MM.1S (cell line): ENCODE data around the gene WDR75.

Experiments
- DNase-seq: peaks from one replicate; pipeline ENCODE4 v3.0.0-alpha.2; 2015
- H2AFZ ChIP-seq: fragments of 300-600 bp; sonication (generic); 2 replicates; pipeline ENCODE4 v1.6.0; 2016; ENCODE audit warnings: antibody characterized with exemption, low read length
- H3F3A ChIP-seq: fragments of 300-600 bp; sonication (generic); 2 replicates; pipeline ENCODE4 v1.6.1; 2016; ENCODE audit warnings: mild to moderate bottlenecking, antibody characterized with exemption, low read length, moderate library complexity, mixed read lengths; ENCODE audit not compliant: insufficient read depth
- H3K27ac ChIP-seq: fragments of 300-600 bp; sonication (generic); 2 replicates; pipeline ENCODE4 v1.5.1; 2016; ENCODE audit warnings: mild to moderate bottlenecking, low read length
- H3K27me3 ChIP-seq: fragments of 300-600 bp; sonication (generic); replicated peaks from 2 replicates; pipeline ENCODE4 v1.6.0; 2016; ENCODE audit warnings: low read length; ENCODE audit not compliant: insufficient read depth
- H3K36me3 ChIP-seq: fragments of 300-600 bp; sonication (generic); replicated peaks from 2 replicates; pipeline ENCODE4 v1.6.1; 2016; ENCODE audit warnings: mild to moderate bottlenecking, low read length, mixed read lengths; ENCODE audit not compliant: insufficient read depth
- H3K4me1 ChIP-seq: fragments of 300-600 bp; sonication (generic); 2 replicates; pipeline ENCODE4 v1.6.1; 2016; ENCODE audit warnings: low read length, mixed read lengths
- H3K4me2 ChIP-seq: fragments of 300-600 bp; sonication (generic); 2 replicates; pipeline ENCODE4 v1.6.0; 2016; ENCODE audit warnings: low read depth, low read length
- H3K4me3 ChIP-seq: fragments of 300-600 bp; sonication (generic); 2 replicates; pipeline ENCODE4 v1.5.1; 2016; ENCODE audit warnings: low read length, mixed read lengths
- H3K79me2 ChIP-seq: fragments of 300-600 bp; sonication (generic); 2 replicates; pipeline ENCODE4 v1.6.1; 2016; ENCODE audit warnings: mixed run types, low read length, mixed read lengths
- H3K9ac ChIP-seq: fragments of 300-600 bp; sonication (generic); 2 replicates; pipeline ENCODE4 v1.6.1; 2016; ENCODE audit warnings: low read length, mixed read lengths
- H3K9me2 ChIP-seq: fragments of 300-600 bp; sonication (generic); replicated peaks from 2 replicates; pipeline ENCODE4 v1.6.1; 2016; ENCODE audit warnings: mild to moderate bottlenecking, low read length, mixed read lengths; ENCODE audit not compliant: insufficient read depth
- H3K9me3 ChIP-seq: fragments of 300-600 bp; sonication (generic); replicated peaks from 2 replicates; pipeline ENCODE4 v1.6.1; 2016; ENCODE audit warnings: mild to moderate bottlenecking, low read length, mixed read lengths; ENCODE audit not compliant: insufficient read depth
- H4K20me1 ChIP-seq: fragments of 300-600 bp; sonication (generic); 2 replicates; pipeline ENCODE4 v1.6.1; 2016; ENCODE audit warnings: mild to moderate bottlenecking, low read length, moderate library complexity, mixed read lengths; ENCODE audit not compliant: insufficient read depth
- CTCF ChIP-seq: fragments of 300-600 bp; sonication (generic); IDR thresholded peaks from 2 replicates; pipeline ENCODE4 v1.5.1; 2016; ENCODE audit warnings: antibody characterized with exemption, low read length, mixed read lengths
- EZH2 ChIP-seq: fragments of 300-600 bp; sonication (generic); optimal IDR thresholded peaks from 2 replicates; pipeline ENCODE3; 2017; ENCODE audit warnings: low read depth, mild to moderate bottlenecking, antibody characterized with exemption, low read length, mixed read lengths
- EZH2phosphoT487 ChIP-seq: fragments of 300-600 bp; sonication (generic); IDR thresholded peaks from 2 replicates; pipeline ENCODE4 v1.6.1; 2018; ENCODE audit warnings: antibody characterized with exemption, low read length

The WDR75 gene

GRCh38 chr2:189466046-189466445 lies 24.8 kb downstream of the WDR75 start:
- no peaks in the 10 kb centered on the region for H3K9me2 ChIP-seq
- H3F3A ChIP-seq = no peaks in the 10 kb centered on the region
- H3K4me2 ChIP-seq = no peak overlapping the region
- H3K9ac ChIP-seq = no peak overlapping the region
- no peaks in the 10 kb centered on the region for H4K20me1 ChIP-seq
- no peak overlapping the region for H2AFZ ChIP-seq
- H3K36me3 ChIP-seq = peaks cover 23% of the 10 kb centered on the region
- no peak overlapping the region for H3K27ac ChIP-seq
- H3K4me3 ChIP-seq = no peak overlapping the region
- DNase-seq = no peak
- no peaks in the 10 kb centered on the region for H3K27me3 ChIP-seq
- H3K4me1 ChIP-seq = peaks cover 3% of the 10 kb centered on the region; the same call in 1 of the 2 replicates
- no peaks in the 10 kb centered on the region for H3K9me3 ChIP-seq
- TF ChIP-seq CTCF (no peak), EZH2phosphoT487 (no peak), EZH2 (no peak)
- no peaks in the 10 kb centered on the region for H3K79me2 ChIP-seq

GRCh38 chr2:189466656-189467055 lies 25.4 kb downstream of the WDR75 start:
- H3K27ac ChIP-seq = no peak overlapping the region
- H3K27me3 ChIP-seq = no peaks in the 10 kb centered on the region
- peak; percentile 19 for DNase-seq
- no peaks in the 10 kb centered on the region for H3K9me3 ChIP-seq
- H2AFZ ChIP-seq = no peak overlapping the region
- H3K4me3 ChIP-seq = no peak overlapping the region
- no peaks in the 10 kb centered on the region for H3K79me2 ChIP-seq
- no peaks in the 10 kb centered on the region for H3F3A ChIP-seq
- TF ChIP-seq CTCF (peak; percentile 54), EZH2 (no peak), EZH2phosphoT487 (no peak)
- no peaks in the 10 kb centered on the region for H4K20me1 ChIP-seq
- no peak overlapping the region for H3K9ac ChIP-seq
- peaks cover 26% of the 10 kb centered on the region for H3K36me3 ChIP-seq
- H3K4me1 ChIP-seq = peaks cover 3% of the 10 kb centered on the region; the same call in 1 of the 2 replicates
- no peaks in the 10 kb centered on the region for H3K9me2 ChIP-seq
- no peak overlapping the region for H3K4me2 ChIP-seq

GRCh38 chr2:189467160-189467559 lies 25.9 kb downstream of the WDR75 start:
- Histone ChIP-seq H3K9me2 (no peaks in the 10 kb centered on the region), H3K9ac (no peak overlapping the region), H4K20me1 (no peaks in the 10 kb centered on the region), H3K4me2 (no peak overlapping the region), H3K4me3 (no peak overlapping the region), H2AFZ (no peak overlapping the region), H3K4me1 (peaks cover 3% of the 10 kb centered on the region; the same call in 1 of the 2 replicates), H3F3A (no peaks in the 10 kb centered on the region), H3K36me3 (peaks cover 26% of the 10 kb centered on the region), H3K9me3 (no peaks in the 10 kb centered on the region), H3K27me3 (no peaks in the 10 kb centered on the region), H3K79me2 (no peaks in the 10 kb centered on the region), H3K27ac (no peak overlapping the region)
- TF ChIP-seq EZH2 (no peak), EZH2phosphoT487 (no peak), CTCF (no peak)
- DNase-seq = no peak
